Right renal pelvis (tissue), 4 donors: Measurements from ENCODE around the gene PNMA6E. TPM values are rescaled to one million over a fixed set of nuclear protein-coding genes. Genes with fewer than 3 reads are reported as not detected.
"Not testable (repeated sequence)": the region's sequence is repeated elsewhere in the genome, so short reads cannot be mapped to it uniquely, and the experiment has no call there.

ENCODE experiments used
- DNase-seq, 4 donors: peaks; one replicate each; pipeline ENCODE4 v3.0.0-alpha.2; 2013; ENCODE audit warnings: low read depth in 4 of 4, low spot score in 3 of 4, missing footprints in 1 of 4
- polyA plus RNA-seq, 4 donors: library from polyadenylated mRNA; unstranded; fragments of 120-200 nt; gene quantifications; one replicate each; pipeline ENCODE4 v1.2.1, GENCODE V29; 2013; ENCODE audit not compliant: insufficient read length in 4 of 4

PNMA6E gene
- polyA plus RNA-seq, 4 donors: not detected

GRCh38 chrX:153387987-153388721 lies 13.0 kb downstream of the PNMA6E start:
- DNase-seq: no peak

GRCh38 chrX:153387345-153387744 lies 13.8 kb downstream of the PNMA6E start:
- DNase-seq: no peak

- DNase-seq: no peak
Observed at GRCh38 chrX:153386097-153386496, 15.1 kb downstream of the PNMA6E start.

GRCh38 chrX:153384973-153385372 lies 16.2 kb downstream of the PNMA6E start:
- DNase-seq: not testable (repeated sequence)

GRCh38 chrX:153384390-153384789 lies 16.8 kb downstream of the PNMA6E start:
- no peak for DNase-seq

GRCh38 chrX:153382563-153383482 lies 18.3 kb downstream of the PNMA6E start:
- no peak for DNase-seq

- DNase-seq: peak; percentile 41 to 58 (median 53)
Observed at GRCh38 chrX:153381684-153382532, 19.2 kb downstream of the PNMA6E start.

GRCh38 chrX:153380691-153381090 lies 20.5 kb downstream of the PNMA6E start:
- DNase-seq: no peak

GRCh38 chrX:153379971-153380581 lies 21.1 kb downstream of the PNMA6E start:
- DNase-seq: no peak

- DNase-seq: no peak
Observed at GRCh38 chrX:153379508-153379907, 21.6 kb downstream of the PNMA6E start.

- DNase-seq: no peak
Observed at GRCh38 chrX:153378607-153379006, 22.5 kb downstream of the PNMA6E start.

- no peak for DNase-seq
Observed at GRCh38 chrX:153377727-153378126, 23.4 kb downstream of the PNMA6E start.

- DNase-seq: no peak
Observed at GRCh38 chrX:153375571-153375970, 25.6 kb downstream of the PNMA6E start.

GRCh38 chrX:153374426-153374825 lies 26.7 kb downstream of the PNMA6E start:
- DNase-seq: no peak

GRCh38 chrX:153372949-153373348 lies 28.2 kb downstream of the PNMA6E start:
- DNase-seq: no peak

- DNase-seq: no peak
Observed at GRCh38 chrX:153371256-153371655, 29.9 kb downstream of the PNMA6E start.

GRCh38 chrX:153370293-153371055 lies 30.7 kb downstream of the PNMA6E start:
- no peak for DNase-seq

- no peak for DNase-seq
Observed at GRCh38 chrX:153366878-153367538, 34.1 kb downstream of the PNMA6E start.

GRCh38 chrX:153366119-153366518 lies 35.0 kb downstream of the PNMA6E start:
- no peak for DNase-seq
